ENCODE measurements around the gene CCDC54.

- TF ChIP-seq CTCF (conservative IDR thresholded peaks at IDR 0.05 in 1 of 2, IDR thresholded peaks at IDR 0.05 in 1 of 2; ENCODE audit: extremely low read depth in 1 of 2, insufficient read depth in 1 of 2, low read depth in 1 of 2, low read length in 2 of 2): no peak
- no peak for TF ChIP-seq EZH2 (IDR thresholded peaks at IDR 0.05; ENCODE audit: borderline replicate concordance, low read length)
Observed at GRCh38 chr3:107421881-107422280, 44.6 kb downstream of the CCDC54 start.
